Liver (tissue), 9 donors: ENCODE measurements around the gene TEX14. TPM values are rescaled to one million over a fixed set of nuclear protein-coding genes. Genes with fewer than 3 reads are reported as not detected.

Experiments
- DNase-seq: peaks from one replicate; pipeline ENCODE4 v3.0.0-alpha.2; 2017; ENCODE audit warnings: low spot score
- H3K27ac ChIP-seq, 2 donors: one replicate each; pipeline ENCODE4 v1.7.0; 2013; ENCODE audit warnings: inconsistent platforms in 2 of 2, low read length in 2 of 2, control low read depth in 1 of 2, low read depth in 1 of 2, mild to moderate bottlenecking in 1 of 2
- H3K27me3 ChIP-seq, 4 donors: one replicate each; pipeline versions ENCODE4 v1.6.1 to v1.7.0; 2013; ENCODE audit warnings: low read length in 3 of 4, inconsistent platforms in 1 of 4, mild to moderate bottlenecking in 1 of 4, moderate library complexity in 1 of 4; ENCODE audit not compliant: control insufficient read depth in 4 of 4, insufficient read depth in 4 of 4
- H3K36me3 ChIP-seq, 4 donors: one replicate each; pipeline versions ENCODE4 v1.6.1 to v1.7.0; 2013; ENCODE audit warnings: low read length in 3 of 4, mild to moderate bottlenecking in 3 of 4, low read depth in 1 of 4, moderate library complexity in 1 of 4; ENCODE audit not compliant: control insufficient read depth in 4 of 4, insufficient read depth in 3 of 4
- H3K4me1 ChIP-seq, 4 donors: one replicate each; pipeline versions ENCODE4 v1.6.1 to v1.7.0; 2013; ENCODE audit warnings: low read length in 3 of 4, mild to moderate bottlenecking in 3 of 4, moderate library complexity in 1 of 4; ENCODE audit not compliant: control insufficient read depth in 4 of 4, insufficient read depth in 4 of 4
- H3K4me3 ChIP-seq, 3 donors: one replicate each; pipeline versions ENCODE4 v1.6.1 to v1.7.0; 2013; ENCODE audit warnings: low read length in 3 of 3, control low read depth in 1 of 3, low read depth in 1 of 3, mild to moderate bottlenecking in 1 of 3
- H3K9ac ChIP-seq, 2 donors: one replicate each; pipeline ENCODE4 v1.7.0; 2013; ENCODE audit warnings: low read length in 2 of 2, mild to moderate bottlenecking in 2 of 2, moderate library complexity in 2 of 2, control low read depth in 1 of 2, low read depth in 1 of 2
- H3K9me3 ChIP-seq, 4 donors: one replicate each; pipeline versions ENCODE4 v1.6.1 to v1.7.0; 2013; ENCODE audit warnings: low read length in 3 of 4; ENCODE audit not compliant: control insufficient read depth in 4 of 4
- EGR1 ChIP-seq, 2 donors: IDR thresholded peaks; 2 replicates each; pipeline ENCODE4 v1.6.1; 2016 to 2018; ENCODE audit warnings: antibody characterized with exemption in 2 of 2, low read depth in 2 of 2
- FOXA1 ChIP-seq: IDR thresholded peaks from 2 replicates; pipeline ENCODE4 v1.6.1; 2016; ENCODE audit warnings: antibody characterized with exemption
- FOXA2 ChIP-seq: IDR thresholded peaks from 2 replicates; pipeline ENCODE4 v1.6.1; 2016; ENCODE audit warnings: antibody characterized with exemption
- GABPA ChIP-seq, 2 donors: IDR thresholded peaks in 1 of 2; conservative IDR thresholded peaks in 1 of 2; 2 replicates each; pipeline ENCODE4 v1.6.1; 2016; ENCODE audit warnings: antibody characterized with exemption in 2 of 2, mild to moderate bottlenecking in 1 of 2, moderate library complexity in 1 of 2
- HNF4A ChIP-seq, 2 donors: conservative IDR thresholded peaks; 2 replicates each; pipeline ENCODE4 v1.6.1; 2016; ENCODE audit warnings: antibody characterized with exemption in 2 of 2, mild to moderate bottlenecking in 2 of 2
- HNF4G ChIP-seq: IDR thresholded peaks from 2 replicates; pipeline ENCODE4 v1.6.1; 2016; ENCODE audit warnings: antibody characterized with exemption
- JUND ChIP-seq, 2 donors: IDR thresholded peaks; 2 replicates each; pipeline ENCODE4 v1.6.1; 2016; ENCODE audit warnings: antibody characterized with exemption in 2 of 2
- NR2F2 ChIP-seq: IDR thresholded peaks from 2 replicates; pipeline ENCODE4 v1.6.1; 2016; ENCODE audit warnings: antibody characterized with exemption
- RAD21 ChIP-seq, 2 donors: IDR thresholded peaks; 2 replicates each; pipeline ENCODE4 v1.6.1; 2016; ENCODE audit warnings: antibody characterized with exemption in 2 of 2, mild to moderate bottlenecking in 2 of 2
- RXRA ChIP-seq, 2 donors: IDR thresholded peaks; 2 replicates each; pipeline ENCODE4 v1.6.1; 2017 to 2018; ENCODE audit warnings: antibody characterized with exemption in 2 of 2, mild to moderate bottlenecking in 1 of 2
- SP1 ChIP-seq: IDR thresholded peaks from 2 replicates; pipeline ENCODE4 v1.6.1; 2018; ENCODE audit warnings: antibody characterized with exemption, mild to moderate bottlenecking
- TAF1 ChIP-seq: conservative IDR thresholded peaks from 2 replicates; pipeline ENCODE4 v1.6.1; 2016; ENCODE audit warnings: antibody characterized with exemption, mild to moderate bottlenecking
- YY1 ChIP-seq: IDR thresholded peaks from 2 replicates; pipeline ENCODE4 v1.6.1; 2016; ENCODE audit warnings: antibody characterized with exemption, mild to moderate bottlenecking
- WGBS: extraction: QIAGEN DNeasy Blood & Tissue Kit; methylation state at CpG from one replicate; pipeline ENCODE4 v1.1.7; 2013; 5-methylcytosine and 5-hydroxymethylcytosine counted together
- polyA plus RNA-seq, 2 donors: library from polyadenylated mRNA; stranded (reverse) in 1 of 2; unstranded in 1 of 2; fragments of 200-250 nt in 1 of 2; fragments of >200 nt in 1 of 2; fragmentation: Nextera tagmentation in 1 of 2; extraction: Ambion mirVana in 1 of 2; gene quantifications; one replicate each; pipeline versions ENCODE4 v1.2.1 to v1.2.3, GENCODE V29; 2013 to 2015
- total RNA-seq, 2 donors: library from RNA; depleted of rRNA; stranded (reverse); fragments of >200 nt; gene quantifications; one replicate each; pipeline ENCODE4 v1.2.3, GENCODE V29; 2014
- TF ChIP-seq, protein P1 (sequence below): IDR thresholded peaks from 2 replicates; pipeline ENCODE4 v1.6.1; 2016; ENCODE audit warnings: antibody characterized with exemption
- TF ChIP-seq, protein P2 (sequence below): fragments of 150-350 bp; IDR thresholded peaks from 2 replicates; pipeline ENCODE4 v1.5.1; 2017; ENCODE audit warnings: improper control_type of control experiment, low read depth, low read length; ENCODE audit not compliant: missing input control
- TF ChIP-seq, protein P3 (sequence below): IDR thresholded peaks from 2 replicates; pipeline ENCODE4 v1.6.1; 2016; ENCODE audit warnings: antibody characterized with exemption
- TF ChIP-seq, protein P4 (sequence below): IDR thresholded peaks from 2 replicates; pipeline ENCODE4 v1.6.1; 2016; ENCODE audit warnings: antibody characterized with exemption
- TF ChIP-seq, protein P5 (sequence below): IDR thresholded peaks from 2 replicates; pipeline ENCODE4 v1.6.1; 2016; ENCODE audit warnings: antibody characterized with exemption, mild to moderate bottlenecking
- donor health status: healthy.
- donor health status: healthy.
- donor health status: healthy.
- donor health status: healthy.
- donor health status: healthy.

Gene TEX14
- total and polyA plus RNA-seq, 4 donors: 0.01 to 0.17 (median 0.13) TPM

DNA sequence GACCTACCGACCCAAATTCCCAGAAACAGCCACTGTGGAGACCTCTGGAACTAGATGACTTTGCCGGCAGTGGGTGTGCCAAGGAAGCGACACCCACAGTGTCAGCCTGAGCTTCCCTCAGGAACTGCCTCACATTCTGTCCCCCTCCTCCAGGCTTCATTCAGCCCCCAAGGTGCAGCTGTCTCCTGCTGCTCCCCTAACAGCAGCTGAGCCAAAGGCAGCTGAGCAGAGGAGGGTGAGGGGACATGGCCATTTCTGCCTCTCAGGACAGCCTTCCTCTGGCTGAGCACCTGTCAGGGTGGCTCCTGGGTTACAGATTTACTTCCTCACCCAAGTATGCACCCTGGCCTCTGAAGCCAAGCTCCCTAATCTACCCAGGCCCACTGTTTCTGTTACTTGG lies 155.3 kb downstream of the TEX14 start:
- Histone ChIP-seq H3K9me3 (no peaks in the 10 kb centered on the region), H3K9ac (no peak overlapping the region), H3K27me3 (no peaks in the 10 kb centered on the region), H3K36me3 (no peaks in the 10 kb centered on the region), H3K4me3 (no peak overlapping the region), H3K4me1 (peaks cover 11 to 25% (median 18%) of the 10 kb centered on the region in 4 donors), H3K27ac (no peak overlapping the region)
- TF ChIP-seq FOXA1: no peak
- TF ChIP-seq, protein P1, sequence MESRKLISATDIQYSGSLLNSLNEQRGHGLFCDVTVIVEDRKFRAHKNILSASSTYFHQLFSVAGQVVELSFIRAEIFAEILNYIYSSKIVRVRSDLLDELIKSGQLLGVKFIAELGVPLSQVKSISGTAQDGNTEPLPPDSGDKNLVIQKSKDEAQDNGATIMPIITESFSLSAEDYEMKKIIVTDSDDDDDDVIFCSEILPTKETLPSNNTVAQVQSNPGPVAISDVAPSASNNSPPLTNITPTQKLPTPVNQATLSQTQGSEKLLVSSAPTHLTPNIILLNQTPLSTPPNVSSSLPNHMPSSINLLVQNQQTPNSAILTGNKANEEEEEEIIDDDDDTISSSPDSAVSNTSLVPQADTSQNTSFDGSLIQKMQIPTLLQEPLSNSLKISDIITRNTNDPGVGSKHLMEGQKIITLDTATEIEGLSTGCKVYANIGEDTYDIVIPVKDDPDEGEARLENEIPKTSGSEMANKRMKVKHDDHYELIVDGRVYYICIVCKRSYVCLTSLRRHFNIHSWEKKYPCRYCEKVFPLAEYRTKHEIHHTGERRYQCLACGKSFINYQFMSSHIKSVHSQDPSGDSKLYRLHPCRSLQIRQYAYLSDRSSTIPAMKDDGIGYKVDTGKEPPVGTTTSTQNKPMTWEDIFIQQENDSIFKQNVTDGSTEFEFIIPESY: no peak
- TF ChIP-seq EGR1 (IDR thresholded peaks at IDR 0.05; ENCODE audit: low read depth in 2 of 2): no peak
- no peak for TF ChIP-seq NR2F2
- TF ChIP-seq, protein P2, sequence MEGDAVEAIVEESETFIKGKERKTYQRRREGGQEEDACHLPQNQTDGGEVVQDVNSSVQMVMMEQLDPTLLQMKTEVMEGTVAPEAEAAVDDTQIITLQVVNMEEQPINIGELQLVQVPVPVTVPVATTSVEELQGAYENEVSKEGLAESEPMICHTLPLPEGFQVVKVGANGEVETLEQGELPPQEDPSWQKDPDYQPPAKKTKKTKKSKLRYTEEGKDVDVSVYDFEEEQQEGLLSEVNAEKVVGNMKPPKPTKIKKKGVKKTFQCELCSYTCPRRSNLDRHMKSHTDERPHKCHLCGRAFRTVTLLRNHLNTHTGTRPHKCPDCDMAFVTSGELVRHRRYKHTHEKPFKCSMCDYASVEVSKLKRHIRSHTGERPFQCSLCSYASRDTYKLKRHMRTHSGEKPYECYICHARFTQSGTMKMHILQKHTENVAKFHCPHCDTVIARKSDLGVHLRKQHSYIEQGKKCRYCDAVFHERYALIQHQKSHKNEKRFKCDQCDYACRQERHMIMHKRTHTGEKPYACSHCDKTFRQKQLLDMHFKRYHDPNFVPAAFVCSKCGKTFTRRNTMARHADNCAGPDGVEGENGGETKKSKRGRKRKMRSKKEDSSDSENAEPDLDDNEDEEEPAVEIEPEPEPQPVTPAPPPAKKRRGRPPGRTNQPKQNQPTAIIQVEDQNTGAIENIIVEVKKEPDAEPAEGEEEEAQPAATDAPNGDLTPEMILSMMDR: no peak
- TF ChIP-seq, protein P3, sequence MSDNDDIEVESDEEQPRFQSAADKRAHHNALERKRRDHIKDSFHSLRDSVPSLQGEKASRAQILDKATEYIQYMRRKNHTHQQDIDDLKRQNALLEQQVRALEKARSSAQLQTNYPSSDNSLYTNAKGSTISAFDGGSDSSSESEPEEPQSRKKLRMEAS: no peak
- no peak for TF ChIP-seq FOXA2
- no peak for TF ChIP-seq HNF4G
- TF ChIP-seq YY1: no peak
- 93% methylated on average over 3 of the region's 3 CpGs for WGBS
- no peak for DNase-seq

DNA sequence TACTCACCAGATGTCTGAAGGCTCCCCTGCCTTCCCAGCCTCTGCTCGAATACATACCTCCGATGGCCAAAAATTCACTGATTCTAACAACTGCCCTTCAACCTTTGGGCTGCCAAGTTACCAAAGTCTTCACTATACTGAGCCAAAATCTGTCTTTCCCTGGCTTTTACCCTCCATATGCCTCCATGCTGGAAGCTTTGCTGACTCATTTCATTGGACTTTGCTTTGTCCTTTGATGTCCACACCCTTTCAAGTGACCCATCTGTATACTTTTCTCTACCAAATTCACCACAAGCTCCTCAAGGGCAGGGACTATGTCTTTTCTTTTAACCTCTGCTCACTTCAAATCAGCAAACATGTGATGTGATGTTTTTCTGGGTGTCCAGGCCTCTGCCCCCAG lies 156.4 kb downstream of the TEX14 start:
- H3K36me3 ChIP-seq: no peaks in the 10 kb centered on the region
- peak overlapping the region; percentile 6 to 42 for H3K27ac ChIP-seq
- no peaks in the 10 kb centered on the region for H3K27me3 ChIP-seq
- H3K9ac ChIP-seq: no peak overlapping the region
- 34% methylated on average over 2 of the region's 2 CpGs for WGBS
- H3K4me1 ChIP-seq: peaks cover 11 to 27% (median 18%) of the 10 kb centered on the region in 4 donors
- TF ChIP-seq RAD21 (IDR thresholded peaks at IDR 0.05): no peak
- peak; percentile 95 for TF ChIP-seq JUND (IDR thresholded peaks at IDR 0.05)
- no peak for TF ChIP-seq FOXA1
- TF ChIP-seq, protein P1: no peak
- no peak for TF ChIP-seq EGR1 (IDR thresholded peaks at IDR 0.05; ENCODE audit: low read depth in 2 of 2)
- peak; percentile 52 to 81 for TF ChIP-seq RXRA (IDR thresholded peaks at IDR 0.05)
- no peak for TF ChIP-seq NR2F2
- TF ChIP-seq HNF4A (conservative IDR thresholded peaks at IDR 0.05): peak; percentile 89 to 98
- TF ChIP-seq, protein P2: no peak
- TF ChIP-seq, protein P4, sequence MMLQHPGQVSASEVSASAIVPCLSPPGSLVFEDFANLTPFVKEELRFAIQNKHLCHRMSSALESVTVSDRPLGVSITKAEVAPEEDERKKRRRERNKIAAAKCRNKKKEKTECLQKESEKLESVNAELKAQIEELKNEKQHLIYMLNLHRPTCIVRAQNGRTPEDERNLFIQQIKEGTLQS: peak; percentile 83
- peak in 1 of 2 donors; percentile 50 for TF ChIP-seq GABPA (IDR thresholded peaks at IDR 0.05 in 1 of 2, conservative IDR thresholded peaks at IDR 0.05 in 1 of 2)
- peak; percentile 73 for TF ChIP-seq HNF4G
- TF ChIP-seq, protein P5, sequence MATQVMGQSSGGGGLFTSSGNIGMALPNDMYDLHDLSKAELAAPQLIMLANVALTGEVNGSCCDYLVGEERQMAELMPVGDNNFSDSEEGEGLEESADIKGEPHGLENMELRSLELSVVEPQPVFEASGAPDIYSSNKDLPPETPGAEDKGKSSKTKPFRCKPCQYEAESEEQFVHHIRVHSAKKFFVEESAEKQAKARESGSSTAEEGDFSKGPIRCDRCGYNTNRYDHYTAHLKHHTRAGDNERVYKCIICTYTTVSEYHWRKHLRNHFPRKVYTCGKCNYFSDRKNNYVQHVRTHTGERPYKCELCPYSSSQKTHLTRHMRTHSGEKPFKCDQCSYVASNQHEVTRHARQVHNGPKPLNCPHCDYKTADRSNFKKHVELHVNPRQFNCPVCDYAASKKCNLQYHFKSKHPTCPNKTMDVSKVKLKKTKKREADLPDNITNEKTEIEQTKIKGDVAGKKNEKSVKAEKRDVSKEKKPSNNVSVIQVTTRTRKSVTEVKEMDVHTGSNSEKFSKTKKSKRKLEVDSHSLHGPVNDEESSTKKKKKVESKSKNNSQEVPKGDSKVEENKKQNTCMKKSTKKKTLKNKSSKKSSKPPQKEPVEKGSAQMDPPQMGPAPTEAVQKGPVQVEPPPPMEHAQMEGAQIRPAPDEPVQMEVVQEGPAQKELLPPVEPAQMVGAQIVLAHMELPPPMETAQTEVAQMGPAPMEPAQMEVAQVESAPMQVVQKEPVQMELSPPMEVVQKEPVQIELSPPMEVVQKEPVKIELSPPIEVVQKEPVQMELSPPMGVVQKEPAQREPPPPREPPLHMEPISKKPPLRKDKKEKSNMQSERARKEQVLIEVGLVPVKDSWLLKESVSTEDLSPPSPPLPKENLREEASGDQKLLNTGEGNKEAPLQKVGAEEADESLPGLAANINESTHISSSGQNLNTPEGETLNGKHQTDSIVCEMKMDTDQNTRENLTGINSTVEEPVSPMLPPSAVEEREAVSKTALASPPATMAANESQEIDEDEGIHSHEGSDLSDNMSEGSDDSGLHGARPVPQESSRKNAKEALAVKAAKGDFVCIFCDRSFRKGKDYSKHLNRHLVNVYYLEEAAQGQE: no peak
- no peak for TF ChIP-seq TAF1
- no peak for TF ChIP-seq FOXA2
- peak; percentile 94 for TF ChIP-seq YY1
- TF ChIP-seq, protein P3: peak; percentile 75
- TF ChIP-seq SP1: peak; percentile 67
- H3K4me3 ChIP-seq: no peak overlapping the region
- no peak for DNase-seq
- no peaks in the 10 kb centered on the region for H3K9me3 ChIP-seq
